ENCODE results near the gene RBL1. TPM values are rescaled to one million over a fixed set of nuclear protein-coding genes. Genes with fewer than 3 reads are reported as not detected.

The RBL1 gene
- total and polyA plus RNA-seq, 9 donors, result 3.0 to 11.1 (median 7.5) TPM

- Histone ChIP-seq H3K36me3 (no peaks in the 10 kb centered on the region), H3K4me3 (no peak overlapping the region), H3K27me3 (no peaks in the 10 kb centered on the region), H3K27ac (no peak overlapping the region), H3K9me3 (no peaks in the 10 kb centered on the region), H3K4me1 (ENCODE audit: insufficient read depth) (no peaks in the 10 kb centered on the region)
- intact Hi-C loops (cut with DNase I), result no loop called here
- TF ChIP-seq CTCF (IDR thresholded peaks at IDR 0.05) (no peak), POLR2A (IDR thresholded peaks at IDR 0.05) (no peak), EP300 (IDR thresholded peaks at IDR 0.05) (no peak)
- WGBS, 3 donors, result 82 to 92% (median 92%) methylated on average over 6 of the region's 6 CpGs
- DNase-seq, result no peak
Measured at GRCh38 chr20:36989797-36990196, 106.0 kb downstream of the RBL1 start.

DNA sequence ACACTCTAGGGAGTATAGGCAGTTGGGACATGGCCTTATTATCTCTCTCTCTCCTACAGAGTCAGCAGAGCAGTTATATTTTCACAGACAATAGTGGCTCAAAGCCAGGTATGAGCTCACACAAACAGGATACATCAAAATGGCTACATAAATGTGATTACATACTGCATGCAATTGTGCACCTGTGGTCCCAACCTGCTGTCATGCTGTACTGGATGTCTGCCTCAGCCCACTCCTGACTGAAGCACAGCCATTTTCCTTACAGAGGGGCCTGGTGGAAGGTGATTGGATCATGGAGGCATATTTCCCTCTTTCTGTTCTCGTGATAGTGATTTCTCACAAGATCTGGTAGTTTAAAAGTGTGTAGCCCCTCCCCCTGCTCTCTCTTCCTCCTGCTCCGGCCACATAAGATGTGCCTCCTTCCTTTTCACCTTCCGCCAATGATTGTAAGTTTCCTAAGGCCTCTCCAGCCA, 107.3 kb downstream of the RBL1 start:
- no peak overlapping the region for H3K27ac ChIP-seq
- DNase-seq, result no peak
- TF ChIP-seq CTCF (IDR thresholded peaks at IDR 0.05) (no peak), POLR2A (IDR thresholded peaks at IDR 0.05) (no peak), EP300 (IDR thresholded peaks at IDR 0.05) (no peak)

GRCh38 chr20:36984257-36984638, 111.5 kb downstream of the RBL1 start:
- WGBS, 3 donors, result 38 to 43% (median 41%) methylated on average over 6 of the region's 6 CpGs
- TF ChIP-seq CTCF (IDR thresholded peaks at IDR 0.05) (no peak), POLR2A (IDR thresholded peaks at IDR 0.05) (no peak), EP300 (IDR thresholded peaks at IDR 0.05) (no peak)
- H3K27me3 ChIP-seq, result no peaks in the 10 kb centered on the region
- no peak for DNase-seq
- no peak overlapping the region for H3K4me3 ChIP-seq
- H3K4me1 ChIP-seq (ENCODE audit: insufficient read depth), result no peaks in the 10 kb centered on the region
- intact Hi-C loops (cut with DNase I), result loop anchor here in 1 of 4 donors (5.0 kb wide), 1 partner anchor 1882 kb away; no protein-coding TSS in a partner anchor
- no peak overlapping the region for H3K27ac ChIP-seq
- no peaks in the 10 kb centered on the region for H3K36me3 ChIP-seq
- H3K9me3 ChIP-seq, result no peaks in the 10 kb centered on the region

More for the DNA sequence above, 107.3 kb downstream of the RBL1 start:
- Histone ChIP-seq H3K36me3 (no peaks in the 10 kb centered on the region), H3K4me3 (no peak overlapping the region), H3K9me3 (no peaks in the 10 kb centered on the region), H3K27me3 (no peaks in the 10 kb centered on the region), H3K4me1 (ENCODE audit: insufficient read depth) (no peaks in the 10 kb centered on the region)
- 73 to 90% (median 77%) methylated on average over 3 of the region's 3 CpGs for WGBS, 3 donors
- intact Hi-C loops (cut with DNase I), result no loop called here

GRCh38 chr20:36975099-36975818, 120.5 kb downstream of the RBL1 start:
- Histone ChIP-seq H3K27me3 (no peaks in the 10 kb centered on the region), H3K4me1 (ENCODE audit: insufficient read depth) (no peaks in the 10 kb centered on the region), H3K36me3 (no peaks in the 10 kb centered on the region), H3K4me3 (no peak overlapping the region), H3K9me3 (no peaks in the 10 kb centered on the region), H3K27ac (no peak overlapping the region)
- DNase-seq, result no peak
- TF ChIP-seq CTCF (IDR thresholded peaks at IDR 0.05) (no peak), POLR2A (IDR thresholded peaks at IDR 0.05) (no peak), EP300 (IDR thresholded peaks at IDR 0.05) (no peak)
- intact Hi-C loops (cut with DNase I), result no loop called here
- WGBS, 3 donors, result 65 to 70% (median 65%) methylated on average over 3 of the region's 3 CpGs

All from ovary (tissue), 9 donors.